KOPT-K1 (cell line): ENCODE data around the gene ZFAND6.
"Not testable (repeated sequence)": the region's sequence is repeated elsewhere in the genome, so short reads cannot be mapped to it uniquely, and the experiment has no call there.

Experiments used
- H3K27ac ChIP-seq: fragments of 200-600 bp; sonication (generic); 2 replicates; pipeline ENCODE4 v1.5.1; 2016; ENCODE audit warnings: antibody characterized with exemption, mild to moderate bottlenecking, low read depth, low read length; ENCODE audit not compliant: poor library complexity, severe bottlenecking
- H3K36me3 ChIP-seq: fragments of 200-600 bp; sonication (generic); 2 replicates; pipeline ENCODE4 v1.5.1; 2017; ENCODE audit warnings: antibody characterized with exemption, mild to moderate bottlenecking, low read length, moderate library complexity; ENCODE audit not compliant: insufficient read depth
- H3K9me3 ChIP-seq: fragments of 200-600 bp; sonication (generic); 2 replicates; pipeline ENCODE4 v1.5.1; 2017; ENCODE audit warnings: antibody characterized with exemption, low read length, mild to moderate bottlenecking; ENCODE audit not compliant: insufficient read depth, poor library complexity, severe bottlenecking

ZFAND6 gene

DNA sequence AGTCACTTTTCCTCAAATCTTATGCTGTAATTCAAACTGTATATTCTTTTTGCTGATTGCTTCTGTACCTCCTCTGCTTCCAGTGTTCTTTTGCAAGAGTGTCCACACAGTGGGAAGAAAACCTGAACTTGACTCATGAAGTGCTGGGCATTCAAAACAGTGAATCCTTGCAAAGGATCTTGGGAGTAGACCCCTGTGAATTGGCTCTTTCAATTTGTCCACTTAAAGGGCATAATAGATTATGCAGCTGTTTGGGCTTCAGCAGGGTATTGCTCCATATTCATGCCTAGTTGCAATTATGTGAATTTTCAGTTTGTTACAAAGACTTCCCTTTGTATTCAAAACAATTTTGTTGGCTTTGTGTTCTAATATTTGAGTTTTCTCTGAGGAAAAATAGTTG is 11.4 kb downstream of the ZFAND6 start:
- Histone ChIP-seq H3K9me3 (no peaks in the 10 kb centered on the region), H3K27ac (no peak overlapping the region), H3K36me3 (no peaks in the 10 kb centered on the region)

GRCh38 chr15:80071652-80072051 is 12.2 kb downstream of the ZFAND6 start:
- no peaks in the 10 kb centered on the region for H3K9me3 ChIP-seq
- H3K27ac ChIP-seq: peak overlapping the region; percentile 56
- peaks cover 5% of the 10 kb centered on the region; the same call in 1 of the 2 replicates for H3K36me3 ChIP-seq

DNA sequence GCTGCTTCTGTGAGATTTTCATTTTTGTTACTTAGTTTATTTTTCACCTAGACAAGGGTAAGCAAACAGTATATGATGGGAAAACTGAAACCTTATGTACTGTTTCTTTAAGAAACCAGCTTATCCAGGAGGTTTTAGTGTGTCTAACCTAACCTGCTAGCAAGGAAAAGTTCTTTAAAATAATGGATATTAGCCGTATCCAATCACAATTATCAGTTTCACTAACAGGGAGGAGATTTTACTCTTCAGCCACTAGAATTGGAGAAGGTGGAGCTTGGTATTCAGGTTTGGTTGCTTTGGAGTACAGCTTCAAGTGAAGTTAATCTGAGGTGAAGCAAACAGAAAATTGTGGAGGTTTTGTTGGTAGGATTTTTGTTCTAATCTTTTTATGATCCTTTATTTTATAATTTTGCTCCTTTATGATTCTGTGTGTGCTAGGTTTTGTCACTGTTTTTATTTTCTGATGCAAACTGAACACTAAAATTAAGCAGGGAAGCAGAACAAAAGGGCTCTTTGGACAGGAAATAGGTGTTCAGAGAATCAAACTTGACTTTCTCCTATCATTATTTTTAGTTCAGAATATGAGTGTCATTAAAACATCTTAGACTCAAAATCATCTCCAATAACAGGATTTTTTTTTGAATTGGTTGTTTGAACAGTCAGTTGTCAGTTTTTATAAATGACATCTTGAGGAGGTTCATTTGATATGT is 13.0 kb downstream of the ZFAND6 start:
- Histone ChIP-seq H3K27ac (peak overlapping the region; percentile 56), H3K9me3 (no peaks in the 10 kb centered on the region), H3K36me3 (peaks cover 5% of the 10 kb centered on the region; the same call in 1 of the 2 replicates)

GRCh38 chr15:80073197-80073596 is 13.7 kb downstream of the ZFAND6 start:
- Histone ChIP-seq H3K36me3 (peaks cover 5% of the 10 kb centered on the region), H3K27ac (peak overlapping the region; percentile 56), H3K9me3 (no peaks in the 10 kb centered on the region)

DNA sequence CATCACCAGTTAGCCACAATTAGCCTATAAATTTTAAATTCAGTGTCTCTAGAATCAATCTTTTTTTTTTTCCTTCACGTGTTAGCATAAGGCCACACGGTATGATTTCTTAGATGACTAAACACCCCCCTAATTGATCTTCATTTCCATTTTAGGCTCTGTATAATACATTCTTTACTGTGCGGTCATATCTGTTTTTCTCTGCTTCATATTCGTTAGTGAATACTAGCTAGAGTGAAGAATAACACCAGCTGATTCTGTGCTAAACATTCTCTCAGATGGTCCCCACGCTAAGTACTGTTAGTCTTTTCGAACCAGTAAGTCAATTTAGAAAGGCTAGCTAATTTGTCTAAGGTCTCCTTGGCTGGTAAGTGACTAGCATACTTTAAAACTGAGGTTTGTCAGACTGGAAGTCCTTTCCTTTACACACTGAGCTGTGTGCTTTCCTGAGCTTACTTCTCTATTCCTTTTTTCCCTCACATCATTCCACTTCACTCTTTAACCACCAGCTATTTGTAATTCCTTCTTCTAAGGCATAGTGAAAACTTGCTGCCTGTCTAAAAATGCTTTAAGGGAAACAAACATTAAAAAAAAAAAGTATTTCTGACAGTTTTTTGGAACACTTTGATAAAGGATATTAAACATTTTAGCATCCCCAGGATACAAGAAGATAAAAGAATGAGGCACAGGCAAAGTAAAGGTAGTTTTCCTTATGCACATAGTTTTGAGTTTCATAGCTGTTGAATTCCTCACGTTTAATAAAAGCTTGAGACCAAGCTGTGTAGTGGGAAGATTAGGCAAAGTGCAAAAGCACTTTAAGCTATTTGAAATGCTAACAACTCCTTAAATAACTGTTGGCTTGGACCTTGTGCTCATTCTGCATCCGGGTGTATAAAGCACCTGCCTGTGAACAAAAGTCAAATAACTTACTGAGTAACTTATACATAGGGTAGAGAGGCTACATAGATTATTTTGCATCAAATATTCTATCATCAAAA is 17.1 kb downstream of the ZFAND6 start:
- H3K27ac ChIP-seq: no peak overlapping the region

DNA sequence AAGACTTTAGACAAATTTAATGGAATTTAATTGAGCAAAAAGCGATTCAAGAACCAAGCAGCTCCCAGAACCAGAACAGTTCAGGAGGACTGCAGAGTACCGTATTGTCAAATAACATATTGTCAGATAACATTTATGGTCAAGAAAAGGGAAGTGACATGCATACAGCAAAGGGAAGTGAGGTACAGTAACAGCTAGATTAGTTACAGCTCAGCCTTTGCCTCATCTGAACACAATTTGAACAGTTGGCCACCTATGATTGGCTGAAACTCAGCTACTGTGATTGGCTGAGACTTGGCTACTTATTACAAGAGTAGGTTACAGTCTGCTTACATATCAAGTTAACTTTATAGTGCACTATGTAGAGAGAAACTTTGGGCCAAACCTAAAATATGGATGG is 21.9 kb downstream of the ZFAND6 start:
- Histone ChIP-seq H3K36me3 (peaks cover 9% of the 10 kb centered on the region), H3K27ac (no peak overlapping the region), H3K9me3 (no peaks in the 10 kb centered on the region)

More for the DNA sequence above, 17.1 kb downstream of the ZFAND6 start:
- no peaks in the 10 kb centered on the region for H3K9me3 ChIP-seq
- peaks cover 14% of the 10 kb centered on the region for H3K36me3 ChIP-seq

DNA sequence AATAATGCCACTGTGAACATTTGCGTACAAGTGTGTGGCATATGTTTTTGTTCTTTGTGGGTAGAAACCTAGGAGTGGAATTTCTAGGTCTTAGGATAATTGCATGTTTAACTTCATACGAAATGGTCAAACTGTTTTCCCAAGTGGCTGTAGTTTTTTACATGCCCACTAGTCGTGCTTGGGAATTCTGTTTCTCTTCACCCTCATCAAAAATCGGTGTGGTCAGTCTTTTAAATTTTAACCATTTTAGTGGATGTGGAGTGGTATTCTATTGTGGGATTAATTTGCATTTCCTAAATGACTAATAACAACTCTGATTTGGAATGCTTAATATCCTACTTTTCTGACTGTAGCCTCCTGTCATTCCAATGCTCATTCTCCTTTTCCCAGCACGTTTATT is 27.6 kb downstream of the ZFAND6 start:
- Histone ChIP-seq H3K36me3 (no peaks in the 10 kb centered on the region), H3K9me3 (no peaks in the 10 kb centered on the region), H3K27ac (no peak overlapping the region)

DNA sequence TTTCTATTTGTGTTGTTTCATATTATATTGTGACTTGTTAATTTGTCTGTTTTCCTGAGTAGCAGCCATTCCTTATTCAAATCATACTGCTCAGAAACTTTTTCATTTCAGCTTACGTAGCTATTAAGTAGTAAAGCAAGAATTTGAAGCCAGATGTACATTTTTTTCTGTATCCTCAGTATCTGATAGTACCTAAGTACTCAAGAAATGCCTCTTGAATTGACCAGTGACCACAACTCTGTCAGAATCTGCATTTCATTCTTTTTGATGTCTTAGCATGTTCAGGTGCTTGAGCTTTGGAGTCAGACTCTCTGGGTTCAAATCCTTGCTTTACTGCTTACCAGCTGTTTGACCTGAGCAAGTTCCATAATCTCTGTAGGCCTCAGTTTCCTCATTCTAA is 30.6 kb downstream of the ZFAND6 start:
- Histone ChIP-seq H3K9me3 (no peaks in the 10 kb centered on the region), H3K27ac (no peak overlapping the region), H3K36me3 (no peaks in the 10 kb centered on the region)

DNA sequence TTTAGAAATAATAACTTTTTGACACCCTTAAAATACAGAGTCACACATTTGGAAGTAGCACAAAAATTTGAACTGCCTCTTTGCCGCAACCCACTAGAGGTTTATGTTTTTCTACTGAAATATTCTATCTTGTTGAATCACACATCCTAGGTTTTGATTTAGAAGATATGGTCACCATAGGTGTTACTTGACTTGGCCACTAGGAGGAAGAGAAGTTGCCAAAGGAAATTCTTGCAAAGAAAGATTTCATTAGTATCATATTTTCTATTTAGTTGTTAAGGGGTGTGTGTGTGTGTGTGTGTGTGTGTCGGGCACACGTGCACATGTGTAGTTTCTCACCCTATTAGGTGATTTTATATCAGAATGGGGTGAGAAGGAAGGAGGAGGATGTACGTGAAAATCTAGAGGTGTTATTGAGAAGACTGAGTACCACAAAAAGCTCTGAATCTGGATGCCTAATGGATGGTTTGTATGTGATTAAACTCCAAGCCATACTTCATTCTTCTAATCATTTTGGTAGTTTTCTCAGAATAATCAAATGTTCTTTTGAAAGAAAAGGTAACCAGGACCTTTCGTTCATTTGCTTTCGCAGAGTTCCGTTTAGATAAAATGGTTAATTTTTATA is 31.5 kb downstream of the ZFAND6 start:
- Histone ChIP-seq H3K36me3 (no peaks in the 10 kb centered on the region), H3K27ac (no peak overlapping the region), H3K9me3 (no peaks in the 10 kb centered on the region)

DNA sequence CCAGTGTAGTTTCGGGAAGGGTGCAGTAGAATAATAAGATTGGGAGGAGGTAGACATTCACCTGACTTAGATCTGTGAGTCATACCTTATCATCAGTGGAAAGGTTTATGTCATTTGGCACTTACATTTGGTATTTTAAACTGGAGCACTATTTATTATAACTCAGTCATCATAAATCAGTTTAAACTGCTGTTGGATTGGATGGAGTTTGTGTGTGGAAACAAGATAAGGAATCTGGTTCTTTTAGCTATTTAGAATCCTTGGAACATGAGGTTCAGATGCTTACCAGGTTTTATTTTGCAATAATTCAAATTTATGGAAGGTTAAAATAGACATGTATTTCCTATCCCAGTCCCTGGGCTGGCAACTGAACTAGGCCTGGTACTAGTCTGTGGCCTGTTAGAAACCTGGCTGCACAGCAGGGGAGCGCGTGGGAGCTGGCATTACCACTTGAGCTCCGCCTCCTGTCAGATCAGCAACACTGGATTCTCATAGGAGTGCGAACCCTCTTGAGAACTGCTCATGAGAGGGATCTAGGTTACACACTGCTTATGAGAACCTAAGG is 34.5 kb downstream of the ZFAND6 start:
- Histone ChIP-seq H3K9me3 (no peaks in the 10 kb centered on the region), H3K27ac (no peak overlapping the region), H3K36me3 (no peaks in the 10 kb centered on the region)

- H3K9me3 ChIP-seq: no peaks in the 10 kb centered on the region
- H3K27ac ChIP-seq: no peak overlapping the region
- no peaks in the 10 kb centered on the region for H3K36me3 ChIP-seq
Observed at GRCh38 chr15:80095511-80095910, 36.0 kb downstream of the ZFAND6 start.

GRCh38 chr15:80095969-80096368 is 36.5 kb downstream of the ZFAND6 start:
- Histone ChIP-seq H3K27ac (no peak overlapping the region), H3K9me3 (no peaks in the 10 kb centered on the region)

DNA sequence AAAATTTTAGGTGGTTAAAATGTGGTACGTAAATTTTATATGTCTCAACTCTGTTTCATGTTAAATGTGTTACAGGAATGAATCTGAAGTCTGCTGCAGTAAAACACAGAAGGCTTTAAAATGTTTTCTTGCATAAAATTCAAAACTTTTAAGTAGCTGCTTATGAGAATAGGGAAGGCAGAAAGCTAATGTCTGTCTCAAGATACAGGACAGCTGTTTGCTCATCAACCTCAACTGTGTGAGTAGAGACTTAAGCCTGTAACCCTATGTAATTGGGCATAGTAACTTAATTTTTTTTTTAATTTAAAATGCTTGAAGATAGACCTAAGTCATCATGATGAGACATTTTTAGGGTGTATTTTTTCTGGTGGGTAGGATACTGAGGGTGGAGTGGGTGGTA is 38.9 kb downstream of the ZFAND6 start:
- Histone ChIP-seq H3K27ac (no peak overlapping the region), H3K36me3 (no peaks in the 10 kb centered on the region)

More at GRCh38 chr15:80095969-80096368, 36.5 kb downstream of the ZFAND6 start:
- H3K36me3 ChIP-seq: no peaks in the 10 kb centered on the region

GRCh38 chr15:80099241-80099640 is 39.8 kb downstream of the ZFAND6 start:
- peak overlapping the region; percentile 24 for H3K27ac ChIP-seq
- H3K9me3 ChIP-seq: no peaks in the 10 kb centered on the region

More for the DNA sequence above, 38.9 kb downstream of the ZFAND6 start:
- H3K9me3 ChIP-seq: no peaks in the 10 kb centered on the region

GRCh38 chr15:80099662-80100061 is 40.2 kb downstream of the ZFAND6 start:
- H3K27ac ChIP-seq: peak overlapping the region; percentile 24
- H3K36me3 ChIP-seq, H3K9me3 ChIP-seq: not testable (repeated sequence)

More at GRCh38 chr15:80099241-80099640, 39.8 kb downstream of the ZFAND6 start:
- no peaks in the 10 kb centered on the region for H3K36me3 ChIP-seq
